Esophagus squamous epithelium (tissue), 5 donors: ENCODE results near the gene IL20. TPM values are rescaled to one million over a fixed set of nuclear protein-coding genes. Genes with fewer than 3 reads are reported as not detected.

Experiments used
- DNase-seq: peaks from one replicate; lab custom pipeline; 2025; lab: John Stamatoyannopoulos, UW
- H3K27ac ChIP-seq, 4 donors: fragments of 200-600 bp; sonication (generic); one replicate each; pipeline ENCODE4 v1.5.1; 2016 to 2019; ENCODE audit warnings: mild to moderate bottlenecking in 1 of 4
- H3K27me3 ChIP-seq, 4 donors: fragments of 200-600 bp; sonication (generic); 1 replicate in 3 of 4; 2 replicates in 1 of 4; pipeline versions ENCODE4 v1.5.1 to v1.6.0; 2017 to 2021; ENCODE audit warnings: antibody characterized with exemption in 1 of 4
- H3K36me3 ChIP-seq, 3 donors: fragments of 200-600 bp; sonication (generic); one replicate each; pipeline ENCODE4 v1.5.1; 2016 to 2019
- H3K4me1 ChIP-seq, 3 donors: fragments of 200-600 bp; sonication (generic); one replicate each; pipeline ENCODE4 v1.5.1; 2017 to 2019
- H3K4me3 ChIP-seq, 4 donors: fragments of 200-600 bp; sonication (generic); 1 replicate in 3 of 4; 2 replicates in 1 of 4; pipeline ENCODE4 v1.5.1; 2016 to 2019; ENCODE audit warnings: mild to moderate bottlenecking in 2 of 4, moderate library complexity in 1 of 4
- H3K9me3 ChIP-seq, 3 donors: fragments of 200-600 bp; sonication (generic); one replicate each; pipeline ENCODE4 v1.5.1; 2016 to 2019
- POLR2A ChIP-seq, 4 donors: fragments of 450-650 bp; IDR thresholded peaks; one replicate each; pipeline ENCODE4 v1.6.1; 2017; ENCODE audit warnings: antibody characterized with exemption in 4 of 4, mild to moderate bottlenecking in 4 of 4, moderate library complexity in 3 of 4
- WGBS, 2 donors: methylation state at CpG; one replicate each; pipeline ENCODE4 v1.1.5; 2018; 5-methylcytosine and 5-hydroxymethylcytosine counted together
- intact Hi-C: fragments of 100-400 bp; cut with DNase I; formaldehyde crosslinking; loops from one replicate; pipeline ENCODE4 v1.15.0; 2022
- total RNA-seq, 4 donors: library from RNA; depleted of rRNA; stranded (reverse); fragments of >200 nt; gene quantifications; one replicate each; pipeline ENCODE4 v1.1.0, GENCODE V29; 2016
- TF ChIP-seq, protein P1 (sequence below), 6 experiments: fragments of 450-650 bp in 4 of 6; fragments of 200-600 bp in 2 of 6; sonication (generic) in 2 of 6; IDR thresholded peaks; one replicate each; pipeline ENCODE4 v1.5.1; 2016 to 2019; ENCODE audit warnings: antibody characterized with exemption in 6 of 6, mild to moderate bottlenecking in 4 of 6, moderate library complexity in 4 of 6
- donor health status: DM: yes; HTN: yes; CAD: no.

IL20 gene
- total RNA-seq, 4 donors from 2014 or later = 1.1 TPM; not detected in 3

DNA sequence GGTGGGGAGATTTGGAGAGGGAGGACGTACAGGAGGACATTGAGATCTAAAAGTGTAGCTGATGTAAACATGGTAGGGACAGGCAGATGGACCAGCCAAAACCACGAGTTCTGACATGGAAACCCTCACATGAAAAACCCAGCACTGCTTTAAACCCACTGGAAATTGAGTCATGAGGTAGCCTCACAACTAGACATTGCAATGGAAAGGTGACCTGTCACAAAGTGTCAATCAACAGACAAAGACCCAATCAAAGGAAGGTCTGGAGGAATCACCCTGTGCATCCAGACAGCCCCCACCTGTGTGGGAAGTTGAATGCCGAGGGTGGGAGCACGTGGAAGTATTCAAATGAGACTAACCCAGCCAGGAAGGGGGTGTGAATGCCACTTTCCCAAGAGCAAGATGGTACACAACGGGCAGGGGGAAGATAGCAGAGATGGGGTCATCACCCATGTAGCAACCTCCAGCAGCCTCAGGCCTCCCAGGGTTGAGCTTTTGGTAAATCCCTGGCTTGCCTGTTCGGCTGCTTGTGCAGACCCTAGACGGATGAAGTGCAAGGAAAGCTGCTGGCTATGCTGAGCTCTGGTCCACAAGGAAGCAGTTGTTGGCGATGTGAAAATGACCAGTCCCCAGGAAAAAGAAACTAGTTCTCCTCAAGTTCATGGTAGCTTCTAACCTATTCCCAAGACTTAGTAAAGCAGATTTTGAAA lies 50.7 kb downstream of the IL20 start:
- whole genome bisulfite sequencing, 2 donors = 68 to 74% methylated on average over 8 of the region's 8 CpGs
- TF ChIP-seq, protein P1, sequence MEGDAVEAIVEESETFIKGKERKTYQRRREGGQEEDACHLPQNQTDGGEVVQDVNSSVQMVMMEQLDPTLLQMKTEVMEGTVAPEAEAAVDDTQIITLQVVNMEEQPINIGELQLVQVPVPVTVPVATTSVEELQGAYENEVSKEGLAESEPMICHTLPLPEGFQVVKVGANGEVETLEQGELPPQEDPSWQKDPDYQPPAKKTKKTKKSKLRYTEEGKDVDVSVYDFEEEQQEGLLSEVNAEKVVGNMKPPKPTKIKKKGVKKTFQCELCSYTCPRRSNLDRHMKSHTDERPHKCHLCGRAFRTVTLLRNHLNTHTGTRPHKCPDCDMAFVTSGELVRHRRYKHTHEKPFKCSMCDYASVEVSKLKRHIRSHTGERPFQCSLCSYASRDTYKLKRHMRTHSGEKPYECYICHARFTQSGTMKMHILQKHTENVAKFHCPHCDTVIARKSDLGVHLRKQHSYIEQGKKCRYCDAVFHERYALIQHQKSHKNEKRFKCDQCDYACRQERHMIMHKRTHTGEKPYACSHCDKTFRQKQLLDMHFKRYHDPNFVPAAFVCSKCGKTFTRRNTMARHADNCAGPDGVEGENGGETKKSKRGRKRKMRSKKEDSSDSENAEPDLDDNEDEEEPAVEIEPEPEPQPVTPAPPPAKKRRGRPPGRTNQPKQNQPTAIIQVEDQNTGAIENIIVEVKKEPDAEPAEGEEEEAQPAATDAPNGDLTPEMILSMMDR (IDR thresholded peaks at IDR 0.05) = no peak
- no peak for TF ChIP-seq POLR2A (IDR thresholded peaks at IDR 0.05)

DNA sequence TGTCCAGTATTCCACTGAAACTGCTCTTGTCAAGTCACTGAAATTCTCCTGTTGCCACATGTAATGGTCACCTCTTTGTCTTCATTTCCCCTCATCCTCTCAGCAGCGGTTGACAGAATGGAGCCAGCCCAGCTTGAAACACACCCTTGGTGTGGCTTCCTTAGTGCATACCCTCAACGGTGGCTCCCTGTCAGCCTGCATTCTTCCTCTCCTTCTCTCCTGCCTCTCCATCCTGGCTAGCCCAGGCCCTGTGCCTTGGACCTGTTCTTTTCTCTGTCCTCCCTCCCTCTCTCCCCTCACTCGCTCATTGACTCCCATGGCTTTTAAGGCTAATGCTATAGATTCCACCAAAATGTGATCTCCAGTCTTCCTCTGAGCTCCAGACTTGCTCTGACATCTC lies 52.7 kb downstream of the IL20 start:
- no peaks in the 10 kb centered on the region for H3K9me3 ChIP-seq
- 73 to 87% methylated on average over 3 of the region's 3 CpGs for WGBS, 2 donors
- H3K27ac ChIP-seq = no peak overlapping the region
- DNase-seq = no peak
- no peaks in the 10 kb centered on the region for H3K27me3 ChIP-seq
- peaks cover 0 to 9% (median 6%) of the 10 kb centered on the region in 3 donors for H3K4me1 ChIP-seq
- H3K36me3 ChIP-seq = no peaks in the 10 kb centered on the region
- intact Hi-C loops = no loop called here
- peak overlapping the region in 1 of 4 donors; percentile 4 for H3K4me3 ChIP-seq
- TF ChIP-seq POLR2A (IDR thresholded peaks at IDR 0.05) = no peak
- TF ChIP-seq, protein P1 (IDR thresholded peaks at IDR 0.05) = no peak

More for the DNA sequence above, 50.7 kb downstream of the IL20 start:
- Histone ChIP-seq H3K27me3 (peaks cover 0 to 5% (median 0%) of the 10 kb centered on the region in 4 donors), H3K27ac (no peak overlapping the region), H3K4me3 (no peak overlapping the region), H3K4me1 (peaks cover 0 to 12% (median 0%) of the 10 kb centered on the region in 3 donors), H3K9me3 (no peaks in the 10 kb centered on the region), H3K36me3 (no peaks in the 10 kb centered on the region)
- intact Hi-C loops = no loop called here
- DNase-seq = no peak

Other genes starting within 250 kb of the IL20 start
- 1 to 10 TPM; 2.5 to 9.1 (median 4.0) TPM for gene DYRK3, start 230.1 kb upstream of the IL20 start, total RNA-seq
- gene MAPKAPK2, start 180.7 kb upstream of the IL20 start, total RNA-seq = 10 to 100 TPM; 37.8 to 50.7 (median 43.2) TPM
- gene IL19, start 94.8 kb upstream of the IL20 start, total RNA-seq = 10 to 100 TPM in 2 of 4 donors, under 1 TPM in 1, not detected in 1; 0.23 to 16.8 (median 16.3) TPM
- gene IL10, start 93.1 kb upstream of the IL20 start, total RNA-seq = 1 to 10 TPM in 2 of 4 donors, under 1 TPM in 1, not detected in 1; 0.70 to 2.5 (median 1.5) TPM
- not detected for gene IL24, start 31.8 kb downstream of the IL20 start, total RNA-seq
- 1 to 10 TPM in 1 of 4 donors, under 1 TPM in 2, not detected in 1; 0.88 to 4.2 (median 1.00) TPM for gene FCMR, start 56.3 kb downstream of the IL20 start, total RNA-seq
- 100 to 1,000 TPM in 1 of 4 donors, 1 to 10 TPM in 1, under 1 TPM in 1, not detected in 1; 0.99 to 144 (median 1.1) TPM for gene PIGR, start 80.8 kb downstream of the IL20 start, total RNA-seq
- gene FCAMR, start 104.8 kb downstream of the IL20 start, total RNA-seq = not detected
- gene C1orf116, start 167.1 kb downstream of the IL20 start, total RNA-seq = 100 to 1,000 TPM in 1 of 4 donors, 10 to 100 TPM in 3; 52.8 to 173 (median 86.4) TPM
- 10 to 100 TPM in 3 of 4 donors, 1 to 10 TPM in 1; 9.6 to 32.0 (median 22.9) TPM for gene YOD1, start 185.6 kb downstream of the IL20 start, total RNA-seq
- gene PFKFB2, start 187.7 kb downstream of the IL20 start, total RNA-seq = 10 to 100 TPM in 3 of 4 donors, 1 to 10 TPM in 1; 9.4 to 28.7 (median 12.3) TPM
- gene C4BPB, start 223.2 kb downstream of the IL20 start, total RNA-seq = under 1 TPM in 1 of 4 donors, not detected in 3; 0.38 TPM
- gene C4BPA, start 238.6 kb downstream of the IL20 start, total RNA-seq = under 1 TPM in 1 of 4 donors, not detected in 3; 0.67 TPM